ENCODE results near the gene MESP1.

MESP1 gene

DNA sequence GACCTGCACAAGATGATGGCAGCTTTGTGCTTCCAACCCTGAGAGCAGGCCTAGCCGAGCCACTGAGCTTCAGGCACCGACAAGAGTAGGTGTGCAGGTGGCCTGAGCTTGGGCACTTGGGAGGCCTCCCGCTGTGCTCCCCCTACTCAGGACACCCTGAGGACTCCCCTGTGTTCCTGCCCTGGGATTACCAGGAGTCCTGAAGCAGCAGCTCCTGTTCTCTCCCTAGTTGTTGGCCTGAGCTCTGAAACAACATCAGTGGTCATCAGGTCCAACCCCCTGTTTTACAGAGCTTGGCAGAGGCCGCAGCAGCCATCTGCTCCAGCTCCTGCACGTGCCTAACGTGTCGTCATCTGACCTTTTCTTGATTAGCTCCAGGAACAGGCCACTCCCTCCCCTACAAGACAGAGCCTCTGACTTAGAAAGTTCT is 17.0 kb upstream of the MESP1 start:
- no peaks in the 10 kb centered on the region for H3K27me3 ChIP-seq (ENCODE audit: insufficient read depth, low read depth)
- no peaks in the 10 kb centered on the region for H3K79me2 ChIP-seq (ENCODE audit: insufficient read depth, low read depth)
- no peak overlapping the region for H3K4me3 ChIP-seq (IDR thresholded peaks at IDR 0.05; ENCODE audit: insufficient read depth, low read depth, low read length)
- no peak overlapping the region for H3K4me2 ChIP-seq
- H3K4me1 ChIP-seq (ENCODE audit: low read depth, poor library complexity, severe bottlenecking), result peaks cover 38% of the 10 kb centered on the region
- H3K27ac ChIP-seq, result no peak overlapping the region
- H4K20me1 ChIP-seq (ENCODE audit: insufficient read depth), result no peaks in the 10 kb centered on the region
- TF ChIP-seq, protein P1, sequence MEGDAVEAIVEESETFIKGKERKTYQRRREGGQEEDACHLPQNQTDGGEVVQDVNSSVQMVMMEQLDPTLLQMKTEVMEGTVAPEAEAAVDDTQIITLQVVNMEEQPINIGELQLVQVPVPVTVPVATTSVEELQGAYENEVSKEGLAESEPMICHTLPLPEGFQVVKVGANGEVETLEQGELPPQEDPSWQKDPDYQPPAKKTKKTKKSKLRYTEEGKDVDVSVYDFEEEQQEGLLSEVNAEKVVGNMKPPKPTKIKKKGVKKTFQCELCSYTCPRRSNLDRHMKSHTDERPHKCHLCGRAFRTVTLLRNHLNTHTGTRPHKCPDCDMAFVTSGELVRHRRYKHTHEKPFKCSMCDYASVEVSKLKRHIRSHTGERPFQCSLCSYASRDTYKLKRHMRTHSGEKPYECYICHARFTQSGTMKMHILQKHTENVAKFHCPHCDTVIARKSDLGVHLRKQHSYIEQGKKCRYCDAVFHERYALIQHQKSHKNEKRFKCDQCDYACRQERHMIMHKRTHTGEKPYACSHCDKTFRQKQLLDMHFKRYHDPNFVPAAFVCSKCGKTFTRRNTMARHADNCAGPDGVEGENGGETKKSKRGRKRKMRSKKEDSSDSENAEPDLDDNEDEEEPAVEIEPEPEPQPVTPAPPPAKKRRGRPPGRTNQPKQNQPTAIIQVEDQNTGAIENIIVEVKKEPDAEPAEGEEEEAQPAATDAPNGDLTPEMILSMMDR (conservative IDR thresholded peaks at IDR 0.05; ENCODE audit: low read depth, low read length), result no peak
- no peak overlapping the region for H3K9ac ChIP-seq
- no peaks in the 10 kb centered on the region for H3K36me3 ChIP-seq (ENCODE audit: insufficient read depth)
- H2AFZ ChIP-seq (ENCODE audit: low read depth), result no peak overlapping the region

DNA sequence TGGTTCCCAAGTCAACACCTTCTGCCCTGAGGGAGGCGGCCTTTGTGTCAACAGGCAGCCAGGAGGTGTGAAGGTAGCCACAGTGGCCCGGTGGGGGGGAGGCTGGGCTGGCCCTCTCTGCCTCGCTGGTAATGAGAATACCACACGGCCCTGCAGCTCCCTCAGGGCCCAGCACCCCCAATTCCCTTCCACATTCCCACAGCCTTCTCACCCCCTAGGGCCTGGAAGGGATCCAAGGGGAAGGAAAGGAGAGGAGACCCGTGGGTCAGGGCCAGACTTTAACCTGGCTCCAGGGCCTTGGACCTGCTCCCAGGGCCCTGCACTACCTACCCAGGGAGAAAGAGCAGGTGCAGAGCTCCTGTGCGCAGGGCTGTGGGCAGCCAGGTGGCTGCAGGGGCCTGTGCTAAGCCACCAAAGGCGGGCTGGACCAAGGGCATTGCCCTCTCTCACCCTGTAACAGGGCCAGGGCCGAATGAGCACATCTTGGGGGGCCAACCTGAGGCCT is 16.4 kb upstream of the MESP1 start:
- Histone ChIP-seq H2AFZ (ENCODE audit: low read depth) (no peak overlapping the region; the same call in 1 of the 2 replicates), H3K27ac (no peak overlapping the region), H3K79me2 (ENCODE audit: insufficient read depth, low read depth) (no peaks in the 10 kb centered on the region), H4K20me1 (ENCODE audit: insufficient read depth) (no peaks in the 10 kb centered on the region), H3K36me3 (ENCODE audit: insufficient read depth) (no peaks in the 10 kb centered on the region), H3K27me3 (ENCODE audit: insufficient read depth, low read depth) (no peaks in the 10 kb centered on the region), H3K9ac (no peak overlapping the region), H3K4me3 (IDR thresholded peaks at IDR 0.05; ENCODE audit: insufficient read depth, low read depth, low read length) (no peak overlapping the region), H3K4me2 (no peak overlapping the region), H3K4me1 (ENCODE audit: low read depth, poor library complexity, severe bottlenecking) (peaks cover 38% of the 10 kb centered on the region)
- TF ChIP-seq, protein P1 (conservative IDR thresholded peaks at IDR 0.05; ENCODE audit: low read depth, low read length), result no peak

DNA sequence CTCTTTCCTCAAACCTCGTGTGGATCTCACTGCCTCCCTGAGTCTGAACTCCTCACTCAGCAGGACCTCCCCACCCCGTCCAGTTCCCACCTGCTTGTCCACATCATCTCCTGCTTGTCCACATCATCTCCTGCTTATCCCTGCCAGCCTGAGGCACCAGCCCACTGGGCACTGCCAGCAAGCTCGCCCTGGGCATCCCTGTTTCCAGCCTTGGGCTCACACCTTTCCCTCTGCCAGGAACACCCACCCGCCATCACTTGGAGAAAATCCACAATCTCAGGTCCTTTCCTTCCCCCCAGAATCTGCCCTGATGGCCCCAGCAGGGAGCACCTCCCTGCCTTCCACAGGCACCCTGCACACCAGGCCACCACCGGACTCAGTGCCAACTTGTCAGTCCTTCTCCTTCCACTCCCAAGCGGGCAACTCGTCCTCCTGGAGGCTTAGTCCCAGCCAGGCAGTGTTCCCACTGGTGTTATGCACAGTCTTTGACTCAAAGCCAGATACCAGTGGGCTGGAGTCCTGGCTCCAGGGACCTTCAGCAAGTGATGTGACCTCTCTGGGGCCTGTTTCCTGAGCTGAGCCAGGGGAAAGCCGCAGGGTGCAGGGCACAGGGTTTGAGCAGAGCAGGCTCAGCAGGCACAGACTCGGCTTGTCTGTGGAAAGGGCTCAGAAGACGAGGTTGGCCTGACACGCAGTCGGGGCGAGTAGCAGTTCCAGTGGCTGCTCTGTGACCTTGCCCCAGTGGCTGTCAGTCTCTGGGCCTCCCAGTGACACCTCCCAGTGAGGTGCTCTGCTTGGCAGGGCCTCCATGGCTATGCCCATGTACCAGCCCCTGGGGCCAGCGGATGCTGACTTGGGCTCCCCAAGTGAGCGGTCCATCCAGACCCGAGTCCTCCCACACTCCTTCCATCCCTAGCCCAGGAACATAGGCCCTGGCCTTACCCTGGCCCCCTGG is 15.6 kb upstream of the MESP1 start:
- Histone ChIP-seq H3K27me3 (ENCODE audit: insufficient read depth, low read depth) (no peaks in the 10 kb centered on the region), H3K27ac (no peak overlapping the region), H3K4me2 (no peak overlapping the region), H3K9ac (no peak overlapping the region), H3K79me2 (ENCODE audit: insufficient read depth, low read depth) (no peaks in the 10 kb centered on the region), H3K4me1 (ENCODE audit: low read depth, poor library complexity, severe bottlenecking) (peaks cover 46% of the 10 kb centered on the region), H3K36me3 (ENCODE audit: insufficient read depth) (no peaks in the 10 kb centered on the region), H2AFZ (ENCODE audit: low read depth) (no peak overlapping the region), H4K20me1 (ENCODE audit: insufficient read depth) (no peaks in the 10 kb centered on the region), H3K4me3 (IDR thresholded peaks at IDR 0.05; ENCODE audit: insufficient read depth, low read depth, low read length) (no peak overlapping the region)
- TF ChIP-seq, protein P1 (conservative IDR thresholded peaks at IDR 0.05; ENCODE audit: low read depth, low read length), result no peak

DNA sequence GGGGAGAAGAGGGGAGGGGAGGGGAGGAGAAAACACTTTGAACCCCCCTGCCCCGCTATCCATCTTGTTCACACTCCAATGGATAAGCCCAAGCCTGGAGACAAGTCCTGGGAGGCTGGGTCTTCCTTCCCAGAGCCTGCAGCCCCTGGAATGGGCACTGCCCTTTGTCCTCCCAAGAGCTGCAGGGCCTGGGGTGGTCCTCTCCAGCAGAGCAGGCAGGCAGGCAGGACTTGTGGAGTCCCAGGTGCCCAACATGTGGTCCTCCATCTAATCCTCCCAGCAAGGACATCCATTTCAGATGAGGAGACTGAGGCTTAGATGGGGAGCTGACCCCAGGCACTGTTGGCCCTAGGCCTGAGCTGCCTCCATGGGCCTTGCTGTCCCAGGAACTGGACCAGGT is 14.6 kb upstream of the MESP1 start:
- H3K79me2 ChIP-seq (ENCODE audit: insufficient read depth, low read depth), result no peaks in the 10 kb centered on the region
- no peak overlapping the region for H3K4me2 ChIP-seq
- H2AFZ ChIP-seq (ENCODE audit: low read depth), result no peak overlapping the region
- H3K4me3 ChIP-seq (IDR thresholded peaks at IDR 0.05; ENCODE audit: insufficient read depth, low read depth, low read length), result no peak overlapping the region
- H3K4me1 ChIP-seq (ENCODE audit: low read depth, poor library complexity, severe bottlenecking), result peaks cover 55% of the 10 kb centered on the region
- no peak overlapping the region for H3K27ac ChIP-seq
- no peak overlapping the region for H3K9ac ChIP-seq
- TF ChIP-seq, protein P1 (conservative IDR thresholded peaks at IDR 0.05; ENCODE audit: low read depth, low read length), result no peak
- H3K36me3 ChIP-seq (ENCODE audit: insufficient read depth), result no peaks in the 10 kb centered on the region
- H3K27me3 ChIP-seq (ENCODE audit: insufficient read depth, low read depth), result no peaks in the 10 kb centered on the region
- H4K20me1 ChIP-seq (ENCODE audit: insufficient read depth), result no peaks in the 10 kb centered on the region

All from KMS-11 (cell line).